OCI-LY1 (cell line): ENCODE measurements around the gene ENPEP.
"Not testable (repeated sequence)": the region's sequence is repeated elsewhere in the genome, so short reads cannot be mapped to it uniquely, and the experiment has no call there.

Experiments
- CTCF ChIP-seq: fragments of 200-600 bp; sonication (generic), shearing (Covaris generic); IDR thresholded peaks from 2 replicates; pipeline ENCODE4 v1.5.1; 2017; ENCODE audit warnings: mild to moderate bottlenecking, antibody characterized with exemption, low read length, moderate library complexity, mixed read lengths
- EZH2 ChIP-seq: fragments of 200-600 bp; sonication (generic), shearing (Covaris generic); IDR thresholded peaks from 2 replicates; pipeline ENCODE4 v1.8.0; 2017; ENCODE audit warnings: borderline replicate concordance, mixed run types, mild to moderate bottlenecking, antibody characterized with exemption, low read length, moderate library complexity, mixed read lengths

- not testable (repeated sequence) for TF ChIP-seq EZH2, CTCF
These were observed 36.7 kb upstream of the ENPEP start for GRCh38 chr4:110439209-110439608.
